Astrocyte (in vitro differentiated cells and primary cell): ENCODE measurements around the gene CACNA1C.

Source experiments
- EZH2 ChIP-seq: IDR thresholded peaks from 2 replicates; pipeline ENCODE4 v1.6.1; 2012; ENCODE audit warnings: mild to moderate bottlenecking, low read length, inconsistent platforms; ENCODE audit not compliant: insufficient read depth
- TF ChIP-seq, protein P1 (sequence below): IDR thresholded peaks from 2 replicates; pipeline ENCODE4 v1.5.1; 2011; ENCODE audit warnings: low read depth, mild to moderate bottlenecking, inconsistent platforms, low read length, moderate library complexity; ENCODE audit not compliant: insufficient read depth

- TF ChIP-seq, protein P1, sequence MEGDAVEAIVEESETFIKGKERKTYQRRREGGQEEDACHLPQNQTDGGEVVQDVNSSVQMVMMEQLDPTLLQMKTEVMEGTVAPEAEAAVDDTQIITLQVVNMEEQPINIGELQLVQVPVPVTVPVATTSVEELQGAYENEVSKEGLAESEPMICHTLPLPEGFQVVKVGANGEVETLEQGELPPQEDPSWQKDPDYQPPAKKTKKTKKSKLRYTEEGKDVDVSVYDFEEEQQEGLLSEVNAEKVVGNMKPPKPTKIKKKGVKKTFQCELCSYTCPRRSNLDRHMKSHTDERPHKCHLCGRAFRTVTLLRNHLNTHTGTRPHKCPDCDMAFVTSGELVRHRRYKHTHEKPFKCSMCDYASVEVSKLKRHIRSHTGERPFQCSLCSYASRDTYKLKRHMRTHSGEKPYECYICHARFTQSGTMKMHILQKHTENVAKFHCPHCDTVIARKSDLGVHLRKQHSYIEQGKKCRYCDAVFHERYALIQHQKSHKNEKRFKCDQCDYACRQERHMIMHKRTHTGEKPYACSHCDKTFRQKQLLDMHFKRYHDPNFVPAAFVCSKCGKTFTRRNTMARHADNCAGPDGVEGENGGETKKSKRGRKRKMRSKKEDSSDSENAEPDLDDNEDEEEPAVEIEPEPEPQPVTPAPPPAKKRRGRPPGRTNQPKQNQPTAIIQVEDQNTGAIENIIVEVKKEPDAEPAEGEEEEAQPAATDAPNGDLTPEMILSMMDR = no peak
- TF ChIP-seq EZH2 = no peak
These were observed 508.6 kb downstream of the CACNA1C start for GRCh38 chr12:2561367-2561766.
